NOMO-1 treated with dmso at 0.1 percent for 144 hours (cell line): ENCODE data around the gene ALDH1B1.
"Not testable (repeated sequence)": the region's sequence is repeated elsewhere in the genome, so short reads cannot be mapped to it uniquely, and the experiment has no call there.

Experiments
- DNase-seq: peaks from one replicate; lab custom pipeline; 2025; ENCODE audit not compliant: unreplicated experiment; lab: John Stamatoyannopoulos, UW

Gene ALDH1B1

DNA sequence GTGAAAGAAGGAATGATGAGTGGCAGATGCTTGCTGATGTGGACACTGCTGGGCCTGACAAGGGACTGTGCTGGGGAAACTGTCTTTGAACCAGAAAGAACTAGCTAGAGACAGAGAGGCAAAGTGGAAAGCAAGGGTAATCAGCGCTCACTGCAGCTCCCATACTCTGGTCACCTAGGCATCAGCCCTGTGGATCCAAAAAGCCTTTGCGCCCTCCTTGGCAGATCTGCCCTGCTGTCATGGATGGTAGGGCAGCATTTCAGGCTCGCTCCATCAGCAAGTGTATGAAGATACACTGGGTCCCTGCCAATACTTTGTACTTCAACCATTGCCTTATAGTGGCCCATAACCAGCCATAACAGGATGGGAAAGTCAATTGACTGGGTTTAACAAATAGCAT is 6.6 kb upstream of the ALDH1B1 start:
- no peak for DNase-seq

GRCh38 chr9:38386319-38386895 is 6.1 kb upstream of the ALDH1B1 start:
- no peak for DNase-seq

- DNase-seq = no peak
Observed at GRCh38 chr9:38387066-38387465, 5.4 kb upstream of the ALDH1B1 start.

GRCh38 chr9:38387751-38388150 is 4.8 kb upstream of the ALDH1B1 start:
- DNase-seq = no peak

DNA sequence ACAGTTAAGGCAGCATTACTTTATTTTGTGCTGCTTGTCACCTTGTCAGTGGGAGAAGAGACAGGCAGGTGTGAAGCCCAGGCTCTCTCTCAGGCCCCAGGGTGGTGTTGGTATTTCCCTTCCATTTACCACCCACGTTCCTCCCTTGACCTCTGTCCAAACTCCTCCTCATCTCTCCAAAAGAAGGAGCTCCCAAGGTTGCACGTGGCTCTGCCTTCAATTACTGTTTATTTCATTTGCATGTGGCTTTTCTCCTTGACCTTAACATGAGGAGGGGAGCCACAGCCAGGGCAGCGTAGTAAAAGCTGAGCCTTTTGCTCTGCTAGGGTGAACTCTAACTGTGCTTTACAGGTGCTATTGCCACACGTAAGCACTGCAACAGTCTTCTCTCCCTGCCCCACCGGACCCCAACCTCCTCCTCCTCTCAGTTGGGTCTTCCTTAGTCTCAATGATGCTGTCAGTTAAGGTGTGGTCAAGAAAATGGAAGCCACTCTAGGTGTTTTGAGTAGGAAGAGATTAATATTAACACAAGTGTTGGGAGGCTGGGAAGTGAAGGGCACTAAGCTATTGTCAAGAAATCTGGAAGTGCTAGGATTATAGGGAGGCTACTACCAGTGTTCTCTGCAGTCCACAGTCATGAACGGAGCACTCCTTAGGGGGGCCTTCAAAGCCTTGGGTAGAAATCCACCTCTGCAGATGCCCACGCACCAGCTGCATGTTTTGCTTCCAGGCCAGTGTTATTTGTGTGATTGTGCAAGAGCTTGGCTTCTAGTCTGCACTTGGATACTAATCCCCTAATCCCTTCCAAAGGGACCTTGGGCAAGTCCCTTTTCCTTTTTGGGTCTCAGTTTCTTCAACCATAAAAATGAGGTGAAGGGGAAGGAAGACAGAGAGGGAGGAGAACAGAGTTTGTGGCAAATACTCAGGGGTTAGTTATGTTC is 3.9 kb upstream of the ALDH1B1 start:
- DNase-seq = no peak

GRCh38 chr9:38389313-38389712 is 3.2 kb upstream of the ALDH1B1 start:
- DNase-seq = no peak

GRCh38 chr9:38390442-38390841 is 2.1 kb upstream of the ALDH1B1 start:
- DNase-seq = no peak

DNA sequence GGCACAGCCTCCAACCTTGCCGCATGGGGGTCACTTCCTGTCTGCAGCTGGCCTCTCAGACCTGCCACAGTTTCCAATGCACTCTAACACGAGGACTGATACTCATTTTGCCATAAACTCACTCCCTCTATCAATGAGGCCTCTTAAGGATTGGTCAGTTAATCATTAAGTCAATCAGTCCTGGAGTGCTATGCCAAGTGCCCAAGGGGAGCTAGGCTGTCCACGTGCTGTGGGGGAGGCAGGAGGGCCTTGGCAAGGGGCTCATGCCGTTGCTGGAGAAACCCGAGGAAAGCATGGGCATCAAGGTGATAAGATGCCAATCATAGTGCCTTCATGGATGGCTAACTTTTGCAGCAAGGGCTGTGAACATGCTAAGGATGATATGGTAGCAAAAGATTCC is 1.7 kb upstream of the ALDH1B1 start:
- DNase-seq = no peak

- no peak for DNase-seq
Observed at GRCh38 chr9:38391278-38392118, 1.0 kb upstream of the ALDH1B1 start.

GRCh38 chr9:38393128-38393796 is 760 bp downstream of the ALDH1B1 start:
- DNase-seq = no peak

- DNase-seq = no peak
Observed at GRCh38 chr9:38394416-38394815, 1.9 kb downstream of the ALDH1B1 start.

GRCh38 chr9:38395653-38396370 is 3.3 kb downstream of the ALDH1B1 start:
- no peak for DNase-seq

GRCh38 chr9:38396371-38396671 is 3.8 kb downstream of the ALDH1B1 start:
- DNase-seq = no peak

- not testable (repeated sequence) for DNase-seq
Observed at GRCh38 chr9:38399191-38399590, 6.7 kb downstream of the ALDH1B1 start.

- DNase-seq = no peak
Observed at GRCh38 chr9:38401994-38402393, 9.5 kb downstream of the ALDH1B1 start.

DNA sequence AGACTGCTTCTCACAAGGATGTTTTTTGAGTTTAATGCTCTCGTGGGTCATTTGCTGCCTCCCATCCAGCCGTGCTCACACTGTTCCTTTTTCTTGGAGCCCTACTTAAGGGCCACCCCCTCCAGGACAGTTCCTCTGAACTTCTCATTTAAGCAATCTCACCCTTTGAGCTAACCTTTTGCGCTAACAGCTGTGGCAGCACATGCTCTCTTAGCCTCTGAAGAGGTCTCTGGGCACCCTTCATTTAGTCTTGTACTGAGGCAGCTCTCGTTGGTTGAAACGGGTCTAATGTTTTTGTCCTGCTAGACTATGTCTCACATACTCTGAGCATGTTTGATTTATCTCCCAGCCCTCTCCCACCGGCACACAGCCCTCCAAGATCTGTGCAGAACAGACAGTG is 11.8 kb downstream of the ALDH1B1 start:
- DNase-seq = no peak

DNA sequence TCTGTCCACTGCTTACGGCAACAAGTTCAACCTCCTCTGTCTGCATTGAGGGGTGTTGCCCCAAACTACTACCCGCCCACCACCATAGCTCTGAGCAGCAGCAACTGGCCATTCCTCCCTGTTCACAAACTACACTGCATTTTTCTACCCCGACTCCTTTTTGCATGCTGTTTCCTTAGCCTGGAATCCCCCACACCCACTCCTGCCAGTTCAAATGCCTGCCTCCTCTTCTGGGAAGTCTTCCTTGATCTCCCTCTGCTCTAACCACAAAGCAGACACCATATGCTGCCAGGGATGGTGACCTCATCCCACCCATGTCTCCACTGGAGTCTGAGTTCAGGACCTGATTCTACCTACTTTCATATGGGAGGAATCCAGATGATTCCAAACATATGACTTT is 13.3 kb downstream of the ALDH1B1 start:
- DNase-seq = no peak

DNA sequence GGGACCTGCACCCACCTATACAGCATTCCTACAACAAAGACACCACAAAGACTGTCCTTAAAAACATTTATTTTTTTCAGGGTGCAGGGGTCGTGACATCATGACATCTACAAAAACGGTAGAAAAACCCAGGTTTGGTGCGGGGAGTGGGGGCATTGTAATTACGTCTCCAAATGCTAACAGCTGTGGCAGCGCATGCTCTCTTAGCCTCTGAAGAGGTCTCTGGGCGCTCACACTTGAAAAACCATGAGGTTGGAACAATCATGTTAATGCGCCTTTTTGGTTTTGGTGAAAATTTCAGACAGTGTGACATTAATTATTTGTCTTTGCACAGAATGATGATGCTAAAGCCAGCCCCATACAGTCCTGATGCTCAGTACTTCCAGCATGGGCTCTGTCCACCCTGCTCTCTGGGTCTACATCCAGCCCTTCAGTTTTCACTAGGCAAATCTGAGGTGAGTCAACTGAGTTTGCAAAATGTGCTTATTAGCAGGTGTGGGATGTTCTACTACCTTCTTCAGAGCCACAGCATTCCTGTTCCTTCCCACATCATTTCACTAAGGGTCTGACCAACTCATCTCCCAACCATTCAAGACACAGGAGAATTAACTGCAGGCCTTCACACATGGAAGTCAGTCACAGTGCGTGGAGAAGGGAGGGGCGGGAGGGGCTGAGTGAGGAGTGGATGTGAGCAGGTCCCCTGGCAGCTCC is 14.1 kb downstream of the ALDH1B1 start:
- DNase-seq = no peak

DNA sequence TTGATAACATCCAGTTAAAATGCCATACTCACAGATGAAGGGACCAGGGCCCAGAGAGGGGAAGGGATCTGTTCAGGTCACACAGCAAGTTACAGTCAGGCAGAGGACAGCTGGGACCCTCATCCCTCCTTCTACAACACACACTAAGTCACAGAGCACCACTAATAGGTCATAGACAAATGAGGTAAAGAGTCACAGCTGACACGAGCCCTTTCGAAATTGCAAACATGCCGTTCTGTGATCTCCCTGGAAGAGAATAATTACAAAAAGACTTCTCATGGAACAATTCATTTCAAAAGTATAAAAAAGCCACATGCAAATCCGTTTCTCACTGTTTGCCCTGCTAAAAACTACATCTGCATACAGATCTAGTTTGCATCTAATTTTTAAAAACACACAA is 16.2 kb downstream of the ALDH1B1 start:
- DNase-seq = no peak

DNA sequence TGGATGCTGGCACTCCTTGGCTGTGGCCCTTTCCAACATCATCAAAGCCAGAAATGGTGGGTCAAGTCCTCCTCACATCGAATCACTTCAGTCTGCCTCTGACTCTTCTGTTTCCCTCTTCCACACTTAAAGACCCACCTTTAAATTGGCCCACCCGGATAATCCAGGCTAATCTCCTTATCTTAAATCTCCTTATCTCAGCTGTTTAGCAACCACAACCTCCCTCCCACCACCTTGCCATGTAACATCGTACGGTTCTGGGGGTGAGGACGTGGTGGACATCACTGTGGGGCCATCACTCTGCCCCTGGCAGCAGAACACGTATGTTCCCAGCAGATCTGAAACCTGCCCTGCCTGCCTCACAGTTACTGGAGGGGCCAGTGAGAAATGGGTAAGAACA is 20.2 kb downstream of the ALDH1B1 start:
- DNase-seq = no peak
